ENCODE results near the gene GPN1. TPM values are rescaled to one million over a fixed set of nuclear protein-coding genes. Genes with fewer than 3 reads are reported as not detected.
"Not testable (repeated sequence)": the region's sequence is repeated elsewhere in the genome, so short reads cannot be mapped to it uniquely, and the experiment has no call there.

The GPN1 gene
- total RNA-seq, 1 experiment from 2014 or later, result 35.9 TPM

GRCh38 chr2:27624943-27625342 lies 3.9 kb upstream of the GPN1 start:
- H3K4me1 Mint-ChIP-seq, result peaks cover 22% of the 10 kb centered on the region
- ChIA-PET POLR2A (no interaction called here), CTCF (no interaction called here)
- H3K4me3 Mint-ChIP-seq, result no peak overlapping the region
- H3K9me3 Mint-ChIP-seq, result no peaks in the 10 kb centered on the region
- no peaks in the 10 kb centered on the region for H3K27me3 Mint-ChIP-seq (ENCODE audit: low read depth)
- H3K36me3 Mint-ChIP-seq, result peaks cover 6% of the 10 kb centered on the region; the same call in 1 of the 2 replicates
- TF ChIP-seq, protein P1, sequence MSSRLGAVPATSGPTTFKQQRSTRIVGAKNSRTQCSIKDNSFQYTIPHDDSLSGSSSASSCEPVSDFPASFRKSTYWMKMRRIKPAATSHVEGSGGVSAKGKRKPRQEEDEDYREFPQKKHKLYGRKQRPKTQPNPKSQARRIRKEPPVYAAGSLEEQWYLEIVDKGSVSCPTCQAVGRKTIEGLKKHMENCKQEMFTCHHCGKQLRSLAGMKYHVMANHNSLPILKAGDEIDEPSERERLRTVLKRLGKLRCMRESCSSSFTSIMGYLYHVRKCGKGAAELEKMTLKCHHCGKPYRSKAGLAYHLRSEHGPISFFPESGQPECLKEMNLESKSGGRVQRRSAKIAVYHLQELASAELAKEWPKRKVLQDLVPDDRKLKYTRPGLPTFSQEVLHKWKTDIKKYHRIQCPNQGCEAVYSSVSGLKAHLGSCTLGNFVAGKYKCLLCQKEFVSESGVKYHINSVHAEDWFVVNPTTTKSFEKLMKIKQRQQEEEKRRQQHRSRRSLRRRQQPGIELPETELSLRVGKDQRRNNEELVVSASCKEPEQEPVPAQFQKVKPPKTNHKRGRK (CRISPR knock-in tag; IDR thresholded peaks at IDR 0.05; ENCODE audit: borderline replicate concordance), result no peak
- TF ChIP-seq ZNF121 (CRISPR knock-in tag; IDR thresholded peaks at IDR 0.05) (no peak), RORB (CRISPR knock-in tag; IDR thresholded peaks at IDR 0.05) (no peak)
- DNase-seq (ENCODE audit: low spot score) (no peak), ATAC-seq (no peak)
- no peak overlapping the region for H3K27ac Mint-ChIP-seq

- ATAC-seq; H3K27ac Mint-ChIP-seq; H3K27me3 Mint-ChIP-seq (ENCODE audit: low read depth); H3K4me3 Mint-ChIP-seq; POLR2A ChIA-PET; H3K9me3 Mint-ChIP-seq; DNase-seq (ENCODE audit: low spot score); CTCF ChIA-PET: not testable (repeated sequence)
- peaks cover 22% of the 10 kb centered on the region for H3K4me1 Mint-ChIP-seq
- peaks cover 13% of the 10 kb centered on the region; the same call in 1 of the 2 replicates for H3K36me3 Mint-ChIP-seq
Observed at GRCh38 chr2:27626323-27626722, 2.5 kb upstream of the GPN1 start.

- H3K27me3 Mint-ChIP-seq (ENCODE audit: low read depth); H3K4me3 Mint-ChIP-seq; CTCF ChIA-PET; POLR2A ChIA-PET; ATAC-seq; DNase-seq (ENCODE audit: low spot score); H3K9me3 Mint-ChIP-seq: not testable (repeated sequence)
- Mint-ChIP-seq H3K36me3 (peaks cover 19% of the 10 kb centered on the region), H3K4me1 (peaks cover 21% of the 10 kb centered on the region), H3K27ac (peak overlapping the region; percentile 73; the same call in 1 of the 2 replicates)
Observed at GRCh38 chr2:27626921-27627320, 1.9 kb upstream of the GPN1 start.

GRCh38 chr2:27627963-27628766 lies 685 bp upstream of the GPN1 start:
- H3K4me3 Mint-ChIP-seq, result no peak overlapping the region
- no peaks in the 10 kb centered on the region for H3K27me3 Mint-ChIP-seq (ENCODE audit: low read depth)
- H3K4me1 Mint-ChIP-seq, result peaks cover 9% of the 10 kb centered on the region
- DNase-seq (ENCODE audit: low spot score), result no peak
- H3K36me3 Mint-ChIP-seq, result peaks cover 25% of the 10 kb centered on the region
- TF ChIP-seq PRDM15 (CRISPR knock-in tag; IDR thresholded peaks at IDR 0.05) (no peak), NFE2L1 (CRISPR knock-in tag; IDR thresholded peaks at IDR 0.05) (no peak), GABPB1 (CRISPR knock-in tag; IDR thresholded peaks at IDR 0.05) (no peak), ZNF232 (CRISPR knock-in tag; IDR thresholded peaks at IDR 0.05) (no peak), CDX4 (CRISPR knock-in tag; IDR thresholded peaks at IDR 0.05; ENCODE audit: borderline replicate concordance) (no peak), ZNF396 (CRISPR knock-in tag; IDR thresholded peaks at IDR 0.05; ENCODE audit: borderline replicate concordance) (no peak), ELF4 (CRISPR knock-in tag; IDR thresholded peaks at IDR 0.05; ENCODE audit: low read depth) (no peak)
- TF ChIP-seq, protein P2, sequence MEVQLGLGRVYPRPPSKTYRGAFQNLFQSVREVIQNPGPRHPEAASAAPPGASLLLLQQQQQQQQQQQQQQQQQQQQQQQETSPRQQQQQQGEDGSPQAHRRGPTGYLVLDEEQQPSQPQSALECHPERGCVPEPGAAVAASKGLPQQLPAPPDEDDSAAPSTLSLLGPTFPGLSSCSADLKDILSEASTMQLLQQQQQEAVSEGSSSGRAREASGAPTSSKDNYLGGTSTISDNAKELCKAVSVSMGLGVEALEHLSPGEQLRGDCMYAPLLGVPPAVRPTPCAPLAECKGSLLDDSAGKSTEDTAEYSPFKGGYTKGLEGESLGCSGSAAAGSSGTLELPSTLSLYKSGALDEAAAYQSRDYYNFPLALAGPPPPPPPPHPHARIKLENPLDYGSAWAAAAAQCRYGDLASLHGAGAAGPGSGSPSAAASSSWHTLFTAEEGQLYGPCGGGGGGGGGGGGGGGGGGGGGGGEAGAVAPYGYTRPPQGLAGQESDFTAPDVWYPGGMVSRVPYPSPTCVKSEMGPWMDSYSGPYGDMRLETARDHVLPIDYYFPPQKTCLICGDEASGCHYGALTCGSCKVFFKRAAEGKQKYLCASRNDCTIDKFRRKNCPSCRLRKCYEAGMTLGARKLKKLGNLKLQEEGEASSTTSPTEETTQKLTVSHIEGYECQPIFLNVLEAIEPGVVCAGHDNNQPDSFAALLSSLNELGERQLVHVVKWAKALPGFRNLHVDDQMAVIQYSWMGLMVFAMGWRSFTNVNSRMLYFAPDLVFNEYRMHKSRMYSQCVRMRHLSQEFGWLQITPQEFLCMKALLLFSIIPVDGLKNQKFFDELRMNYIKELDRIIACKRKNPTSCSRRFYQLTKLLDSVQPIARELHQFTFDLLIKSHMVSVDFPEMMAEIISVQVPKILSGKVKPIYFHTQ (CRISPR knock-in tag; IDR thresholded peaks at IDR 0.05), result no peak
- TF ChIP-seq, protein P3, sequence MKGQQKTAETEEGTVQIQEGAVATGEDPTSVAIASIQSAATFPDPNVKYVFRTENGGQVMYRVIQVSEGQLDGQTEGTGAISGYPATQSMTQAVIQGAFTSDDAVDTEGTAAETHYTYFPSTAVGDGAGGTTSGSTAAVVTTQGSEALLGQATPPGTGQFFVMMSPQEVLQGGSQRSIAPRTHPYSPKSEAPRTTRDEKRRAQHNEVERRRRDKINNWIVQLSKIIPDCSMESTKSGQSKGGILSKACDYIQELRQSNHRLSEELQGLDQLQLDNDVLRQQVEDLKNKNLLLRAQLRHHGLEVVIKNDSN (CRISPR knock-in tag; IDR thresholded peaks at IDR 0.05), result no peak
- H3K9me3 Mint-ChIP-seq, result no peaks in the 10 kb centered on the region
- no peak overlapping the region for H3K27ac Mint-ChIP-seq
- ATAC-seq, result no peak
- ChIA-PET CTCF (interaction anchor here (0.9 to 1.2 kb wide), 2 partner anchors 56 to 257 kb away, joined by 3 read pairs; no protein-coding TSS in a partner anchor), POLR2A (interaction anchor here (1.0 to 1.4 kb wide), 2 partner anchors 220 to 248 kb away, joined by 3 read pairs; partner anchors contain the start of gene ZNF513)

DNA sequence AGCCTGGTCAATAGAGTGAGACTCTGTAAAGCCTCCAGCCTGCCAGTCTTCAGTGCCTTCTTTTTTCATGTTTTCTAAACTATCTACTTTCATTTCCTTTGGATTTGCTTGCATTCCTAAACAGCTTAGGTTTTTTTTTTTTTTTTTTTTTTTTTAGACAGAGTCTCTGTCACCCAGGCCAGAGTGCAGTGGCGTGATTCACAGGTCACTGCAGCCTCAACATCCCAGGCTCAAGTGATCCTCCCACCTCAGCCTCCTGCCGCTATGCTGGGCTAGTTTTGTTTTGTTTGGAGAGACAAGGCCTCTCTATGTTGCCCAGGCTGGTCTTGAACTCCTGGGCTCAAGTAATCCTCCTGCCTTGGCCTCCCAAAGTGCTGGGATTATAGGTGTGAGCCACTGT lies 1.4 kb downstream of the GPN1 start:
- DNase-seq (ENCODE audit: low spot score); H3K27me3 Mint-ChIP-seq (ENCODE audit: low read depth); H3K4me1 Mint-ChIP-seq; ATAC-seq; CTCF ChIA-PET; H3K4me3 Mint-ChIP-seq; H3K9me3 Mint-ChIP-seq; H3K27ac Mint-ChIP-seq; POLR2A ChIA-PET: not testable (repeated sequence)
- H3K36me3 Mint-ChIP-seq, result peaks cover 36% of the 10 kb centered on the region
